HepG2 (cell line): ENCODE results near the gene GTF2H4. TPM values are rescaled to one million over a fixed set of nuclear protein-coding genes. Genes with fewer than 3 reads are reported as not detected.

ENCODE experiments used
- ARNT2 ChIP-seq: sonication (generic); formaldehyde crosslinking; IDR thresholded peaks from 2 replicates; pipeline ENCODE4 v1.8.0; 2022; ENCODE audit warnings: mild to moderate bottlenecking, low read depth, missing genetic modification reagents, moderate library complexity
- CAMTA2 ChIP-seq: sonication (generic); formaldehyde crosslinking; IDR thresholded peaks from 2 replicates; pipeline ENCODE4 v1.4.0; 2020; ENCODE audit warnings: mild to moderate bottlenecking, missing genetic modification reagents, borderline replicate concordance
- CHD4 ChIP-seq: fragments of 200-600 bp; sonication (generic); IDR thresholded peaks from 2 replicates; pipeline ENCODE4 v1.7.0; 2017; ENCODE audit warnings: mild to moderate bottlenecking, low read length, borderline replicate concordance
- ELF4 ChIP-seq: sonication (generic); formaldehyde crosslinking; IDR thresholded peaks from 2 replicates; pipeline ENCODE4 v1.5.0; 2020; ENCODE audit warnings: missing genetic modification reagents, mild to moderate bottlenecking, moderate library complexity, borderline replicate concordance
- ETV5 ChIP-seq: IDR thresholded peaks from 2 replicates; pipeline ENCODE4 v1.6.1; 2018; ENCODE audit warnings: missing biosample characterization, missing genetic modification reagents, inconsistent platforms, borderline replicate concordance
- FOXA3 ChIP-seq: IDR thresholded peaks from 2 replicates; pipeline ENCODE4 v1.6.1; 2016; ENCODE audit warnings: missing genetic modification reagents, missing compliant biosample characterization
- FOXP1 ChIP-seq, 2 experiments: fragments of 450-650 bp in 1 of 2; IDR thresholded peaks; 2 replicates each; pipeline ENCODE4 v1.6.1; 2017 to 2018; ENCODE audit warnings: antibody characterized with exemption in 1 of 2
- HMG20A ChIP-seq: IDR thresholded peaks from 2 replicates; pipeline ENCODE4 v1.6.1; 2016; ENCODE audit warnings: borderline replicate concordance
- IKZF5 ChIP-seq: IDR thresholded peaks from 2 replicates; pipeline ENCODE4 v1.6.1; 2018; ENCODE audit warnings: missing genetic modification reagents, mild to moderate bottlenecking, missing compliant biosample characterization
- LCORL ChIP-seq, 2 experiments: fragments of 450-650 bp in 1 of 2; sonication (generic) in 1 of 2; formaldehyde crosslinking in 1 of 2; IDR thresholded peaks; 2 replicates each; pipeline versions ENCODE4 v1.5.0 to v1.6.1; 2017 to 2020; ENCODE audit warnings: antibody characterized with exemption in 1 of 2, missing genetic modification reagents in 1 of 2
- MTA1 ChIP-seq: sonication (generic); formaldehyde crosslinking; IDR thresholded peaks from 2 replicates; pipeline ENCODE4 v1.4.0; 2020; ENCODE audit warnings: missing genetic modification reagents, mild to moderate bottlenecking, borderline replicate concordance
- NCOA2 ChIP-seq: sonication (generic); formaldehyde crosslinking; IDR thresholded peaks from 2 replicates; pipeline ENCODE4 v1.8.0; 2022; ENCODE audit warnings: inconsistent platforms
- PAF1 ChIP-seq: IDR thresholded peaks from 2 replicates; pipeline ENCODE4 v1.6.1; 2016; ENCODE audit warnings: missing genetic modification reagents, missing compliant biosample characterization
- PBX2 ChIP-seq: IDR thresholded peaks from 2 replicates; pipeline ENCODE4 v1.6.1; 2016; ENCODE audit warnings: control low read depth
- PRMT3 ChIP-seq: sonication (generic); formaldehyde crosslinking; IDR thresholded peaks from 2 replicates; pipeline ENCODE4 v1.8.1; 2022; ENCODE audit warnings: low read depth, mild to moderate bottlenecking, moderate library complexity, missing genetic modification reagents, borderline replicate concordance
- RFX5 ChIP-seq: IDR thresholded peaks from 2 replicates; pipeline ENCODE4 v1.6.1; 2011; ENCODE audit warnings: low read depth, low read length, improper control_type of control experiment
- SMAD9 ChIP-seq: sonication (generic); formaldehyde crosslinking; IDR thresholded peaks from 2 replicates; pipeline ENCODE4 v1.5.1; 2020; ENCODE audit warnings: mild to moderate bottlenecking, missing genetic modification reagents
- SMARCE1 ChIP-seq: fragments of 450-650 bp; IDR thresholded peaks from 2 replicates; pipeline ENCODE4 v1.6.1; 2017; ENCODE audit warnings: borderline replicate concordance
- SOX13 ChIP-seq, 3 experiments: fragments of 450-650 bp in 1 of 3; sonication (generic) in 1 of 3; formaldehyde crosslinking in 1 of 3; IDR thresholded peaks in 2 of 3; conservative IDR thresholded peaks in 1 of 3; 2 replicates each; pipeline versions ENCODE4 v1.5.0 to v1.6.1; 2016 to 2020; ENCODE audit warnings: antibody characterized with exemption in 1 of 3, mild to moderate bottlenecking in 1 of 3, missing compliant biosample characterization in 1 of 3, missing genetic modification reagents in 1 of 3, moderate library complexity in 1 of 3
- THAP8 ChIP-seq: sonication (generic); formaldehyde crosslinking; IDR thresholded peaks from 2 replicates; pipeline ENCODE4 v1.5.1; 2020; ENCODE audit warnings: missing genetic modification reagents, mild to moderate bottlenecking, borderline replicate concordance
- ZNF33B ChIP-seq: sonication (generic); formaldehyde crosslinking; IDR thresholded peaks from 2 replicates; pipeline ENCODE4 v1.5.1; 2020; ENCODE audit warnings: mild to moderate bottlenecking, missing genetic modification reagents
- ZNF678 ChIP-seq: sonication (generic); formaldehyde crosslinking; IDR thresholded peaks from 2 replicates; pipeline ENCODE4 v1.4.0; 2020; ENCODE audit warnings: mild to moderate bottlenecking, missing genetic modification reagents
- ZNF710 ChIP-seq: sonication (generic); formaldehyde crosslinking; IDR thresholded peaks from 2 replicates; pipeline ENCODE4 v1.5.0; 2020; ENCODE audit warnings: mild to moderate bottlenecking, missing genetic modification reagents, borderline replicate concordance
- polyA plus RNA-seq, 8 experiments: library from polyadenylated mRNA; depleted of rRNA in 3 of 8; stranded (reverse) in 7 of 8; unstranded in 1 of 8; fragments of >200 nt; fragmentation: Illumina TruSeq in 4 of 8; extraction: Trizol in 4 of 8; gene quantifications; 2 replicates each; pipeline versions ENCODE4 v1.2.1 to v1.2.3, GENCODE V29; 2011 to 2016; ENCODE audit warnings: low read depth in 4 of 8, missing spikeins in 1 of 8, mixed read lengths in 1 of 8; ENCODE audit not compliant: insufficient read depth in 1 of 8
- total RNA-seq, 5 experiments: library from RNA; depleted of rRNA; stranded (reverse); fragments of >200 nt; fragmentation: Illumina TruSeq; extraction: Trizol; gene quantifications; 2 replicates each; pipeline ENCODE4 v1.2.3, GENCODE V29; 2016; ENCODE audit warnings: low read depth in 1 of 5

Gene GTF2H4
- total and polyA plus RNA-seq, 2 of the 13 experiments (the other 11 are each of a cell fraction or from before 2014, with no cell fraction given): 15.9 to 49.3 TPM

- TF ChIP-seq THAP8: no peak
- no peak for TF ChIP-seq NCOA2 (CRISPR knock-in tag)
- TF ChIP-seq RFX5: no peak
- peak; percentile 53; the same call in 1 of the 2 replicates for TF ChIP-seq SMAD9
- 0 out of 2 replicates have a peak, but pooled peaks have one; percentile 61 for TF ChIP-seq MTA1 (CRISPR knock-in tag)
- peak; percentile 46; the same call in 1 of the 2 replicates for TF ChIP-seq ZNF33B (CRISPR knock-in tag)
- TF ChIP-seq PBX2 (CRISPR knock-in tag): no peak
- TF ChIP-seq ZNF710 (CRISPR knock-in tag): no peak
- peak; percentile 55; the same call in 1 of the 2 replicates for TF ChIP-seq SOX13 (IDR thresholded peaks at IDR 0.05)
- peak in 1 of 2 experiments; percentile 59; a peak in 2 of 4 replicates for TF ChIP-seq SOX13 (CRISPR knock-in tag; conservative IDR thresholded peaks at IDR 0.05 in 1 of 2, IDR thresholded peaks at IDR 0.05 in 1 of 2)
- no peak for TF ChIP-seq LCORL (IDR thresholded peaks at IDR 0.05)
- peak; percentile 33; the same call in 1 of the 2 replicates for TF ChIP-seq LCORL (CRISPR knock-in tag; IDR thresholded peaks at IDR 0.05)
- no peak for TF ChIP-seq ELF4
- TF ChIP-seq IKZF5 (CRISPR knock-in tag): peak; percentile 50
- TF ChIP-seq HMG20A (CRISPR knock-in tag): peak; percentile 54; the same call in 1 of the 2 replicates
- peak; percentile 39; the same call in 1 of the 2 replicates for TF ChIP-seq FOXA3 (CRISPR knock-in tag)
- TF ChIP-seq SMARCE1: no peak
- no peak; the same call in 1 of the 2 replicates for TF ChIP-seq ARNT2 (CRISPR knock-in tag)
- no peak for TF ChIP-seq ZNF678 (CRISPR knock-in tag)
- no peak for TF ChIP-seq CAMTA2 (CRISPR knock-in tag)
- peak; percentile 33; the same call in 1 of the 2 replicates for TF ChIP-seq ETV5 (CRISPR knock-in tag)
- TF ChIP-seq FOXP1 (IDR thresholded peaks at IDR 0.05): no peak
- no peak for TF ChIP-seq FOXP1 (CRISPR knock-in tag; IDR thresholded peaks at IDR 0.05)
- no peak for TF ChIP-seq PAF1 (CRISPR knock-in tag)
- TF ChIP-seq PRMT3 (CRISPR knock-in tag): no peak
- TF ChIP-seq CHD4: no peak
Measured at GRCh38 chr6:30885999-30886896, 21.8 kb upstream of the GTF2H4 start (continued).
